Measurements from ENCODE around the gene FAM210B. TPM values are rescaled to one million over a fixed set of nuclear protein-coding genes. Genes with fewer than 3 reads are reported as not detected.

The FAM210B gene
- total and polyA plus RNA-seq, 2 of the 13 experiments (the other 11 are each of a cell fraction or from before 2014, with no cell fraction given), result 75.9 to 107 TPM

GRCh38 chr20:56412473-56412790 lies 53.7 kb downstream of the FAM210B start (continued):
- TF ChIP-seq CBX1 (IDR thresholded peaks at IDR 0.05; ENCODE audit: low read depth) (no peak), RXRA (CRISPR knock-in tag; IDR thresholded peaks at IDR 0.05) (no peak), RBM22 (optimal IDR thresholded peaks at IDR 0.05; ENCODE audit: low read length) (no peak), CSRNP1 (CRISPR knock-in tag; IDR thresholded peaks at IDR 0.05) (no peak), ZNF598 (CRISPR knock-in tag; IDR thresholded peaks at IDR 0.05; ENCODE audit: borderline replicate concordance) (0 out of 2 replicates have a peak, but pooled peaks have one; percentile 3), MAFF (IDR thresholded peaks at IDR 0.05; ENCODE audit: low read depth, low read length) (no peak), MTF2 (CRISPR knock-in tag; IDR thresholded peaks at IDR 0.05; ENCODE audit: borderline replicate concordance) (0 out of 2 replicates have a peak, but pooled peaks have one; percentile 32)

- H2AFZ ChIP-seq (ENCODE audit: low read length), result no peak overlapping the region
- in situ Hi-C loops (cut with HindIII; ENCODE audit: extremely low pct_ligation_motif_present, low pct_unique_long_range_greater_than_20kb) (no loop called here), intact Hi-C loops (cut with micrococcal nuclease; ENCODE audit: unreplicated experiment) (no loop called here)
- ATAC-seq (no peak), DNase-seq (ENCODE audit: low spot score) (no peak), FAIRE-seq (no peak)
- no peak overlapping the region for H3K27ac ChIP-seq (ENCODE audit: extremely low read length, insufficient read depth, low read length)
- H3K4me1 ChIP-seq (ENCODE audit: insufficient read depth, low read length), result peaks cover 37% of the 10 kb centered on the region
- TF ChIP-seq ZNF121 (CRISPR knock-in tag; IDR thresholded peaks at IDR 0.05) (0 out of 2 replicates have a peak, but pooled peaks have one; percentile 28), ZNF703 (CRISPR knock-in tag; IDR thresholded peaks at IDR 0.05; ENCODE audit: borderline replicate concordance) (no peak)
- ChIA-PET CTCF (ENCODE audit: low intra/inter-chr PET ratio, low total read pairs) (no interaction called here), POLR2A (interaction anchor here (5.5 kb wide), 1 partner anchor 19 kb away, joined by 50 read pairs; the partner anchor contains the start of genes AURKA and CSTF1)
- no peaks in the 10 kb centered on the region for H3K79me2 ChIP-seq (ENCODE audit: insufficient read depth, low read length)
- 96% methylated on average over 3 of the region's 3 CpGs for WGBS (ENCODE audit: low lambda C conversion rate)
- H3K27me3 ChIP-seq (ENCODE audit: control insufficient read depth in 1 of 2, insufficient read depth in 2 of 2, low read length in 2 of 2), result no peaks in the 10 kb centered on the region
- peak overlapping the region; percentile 88 for H3K4me2 ChIP-seq (ENCODE audit: low read depth, low read length)
- H4K20me1 ChIP-seq (ENCODE audit: insufficient read depth, low read length), result no peaks in the 10 kb centered on the region
- peaks cover under 1 to 3% of the 10 kb centered on the region in 2 experiments; a peak in 2 of 5 replicates for H3K36me3 ChIP-seq (replicated peaks in 1 of 2; ENCODE audit: control insufficient read depth in 1 of 2, insufficient read depth in 2 of 2, low read length in 2 of 2)
- H3K4me3 ChIP-seq (replicated peaks in 1 of 3; ENCODE audit: insufficient read depth in 1 of 3, low read depth in 2 of 3, low read length in 3 of 3), result no peak overlapping the region
- BruUV-seq (replicated peaks), result no TSS peak
- no peak overlapping the region for H3K9ac ChIP-seq (ENCODE audit: insufficient read depth, low read depth, low read length)
- H3K9me3 ChIP-seq (ENCODE audit: low read length), result no peaks in the 10 kb centered on the region
Observed at GRCh38 chr20:56412949-56413348, 54.2 kb downstream of the FAM210B start.
